ENCODE measurements around the gene CD109.

DNA sequence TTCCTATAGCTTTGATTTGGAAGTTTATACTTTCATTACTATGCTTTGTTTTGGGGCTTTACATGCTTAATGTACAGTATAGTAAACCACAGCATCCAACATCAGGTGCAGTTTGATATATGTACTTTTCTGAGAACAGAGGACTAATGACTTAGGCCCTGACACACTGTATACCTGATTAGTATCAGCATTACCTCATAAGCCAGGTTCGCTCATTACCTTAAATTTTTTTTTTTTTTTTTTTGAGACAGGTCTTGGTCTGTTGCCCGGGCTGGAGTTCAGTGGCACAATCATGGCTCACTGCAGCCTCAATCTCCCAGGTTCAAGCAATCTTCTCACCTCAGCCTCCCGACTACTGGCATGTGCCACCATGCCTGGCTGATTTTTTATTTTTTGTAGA lies 28.4 kb downstream of the CD109 start:
- TF ChIP-seq EP300 (IDR thresholded peaks at IDR 0.05) (no peak), POLR2A (IDR thresholded peaks at IDR 0.05) (no peak)
